Kidney (tissue), 14 donors: ENCODE data around the gene TBC1D17. TPM values are rescaled to one million over a fixed set of nuclear protein-coding genes. Genes with fewer than 3 reads are reported as not detected.

Experiments
- DNase-seq, 5 donors: peaks; one replicate each; pipeline ENCODE4 v3.0.0-alpha.2; 2013 to 2020
- FAIRE-seq: peaks from 2 replicates; lab custom pipeline; 2012; peaks lifted over from hg19 to GRCh38; lab: Jason Lieb, UNC
- H3K27ac ChIP-seq, 2 donors: one replicate each; pipeline ENCODE4 v1.7.0; 2013; ENCODE audit warnings: low read depth in 2 of 2, low read length in 2 of 2, inconsistent platforms in 1 of 2
- H3K27me3 ChIP-seq: one replicate; pipeline ENCODE4 v1.7.1; 2013; ENCODE audit warnings: low read length, inconsistent platforms; ENCODE audit not compliant: control insufficient read depth, insufficient read depth
- H3K36me3 ChIP-seq, 3 donors: one replicate each; pipeline versions ENCODE4 v1.7.0 to v1.7.1; 2013; ENCODE audit warnings: low read length in 3 of 3, control low read depth in 1 of 3, inconsistent platforms in 1 of 3; ENCODE audit not compliant: insufficient read depth in 3 of 3, control insufficient read depth in 2 of 3
- H3K4me1 ChIP-seq, 3 donors: one replicate each; pipeline versions ENCODE4 v1.7.0 to v1.7.1; 2013; ENCODE audit warnings: low read length in 3 of 3, inconsistent platforms in 1 of 3, low read depth in 1 of 3; ENCODE audit not compliant: control insufficient read depth in 2 of 3, insufficient read depth in 2 of 3
- H3K4me3 ChIP-seq, 3 donors: one replicate each; pipeline versions ENCODE4 v1.7.0 to v1.8.1; 2013; ENCODE audit warnings: low read length in 3 of 3, control low read depth in 1 of 3, inconsistent platforms in 1 of 3
- H3K9ac ChIP-seq, 3 donors: one replicate each; pipeline versions ENCODE4 v1.7.0 to v1.7.1; 2013; ENCODE audit warnings: low read length in 3 of 3, control low read depth in 1 of 3, inconsistent platforms in 1 of 3
- H3K9me3 ChIP-seq, 3 donors: one replicate each; pipeline versions ENCODE4 v1.7.0 to v1.7.1; 2013; ENCODE audit warnings: low read length in 3 of 3, control low read depth in 1 of 3, inconsistent platforms in 1 of 3; ENCODE audit not compliant: control insufficient read depth in 2 of 3, insufficient read depth in 1 of 3
- intact Hi-C: fragments of 100-400 bp; cut with DNase I; formaldehyde crosslinking; loops from one replicate; pipeline ENCODE4 v1.11.1; 2022
- polyA plus RNA-seq: library from polyadenylated mRNA; stranded (reverse); fragments of 350-450 nt; fragmentation: Illumina TruSeq; extraction: RNeasy Lipid Tissue Mini Kit (QIAGEN cat#74804); gene quantifications from one replicate; pipeline ENCODE4 v1.2.3, GENCODE V29; 2014; ENCODE audit warnings: low read depth, low replicate concordance; ENCODE audit not compliant: insufficient read depth
- total RNA-seq: library from RNA; stranded (reverse); fragmentation: NEBNext Ultra II Directional; extraction: Animal tissue kit (Norgen Biotek cat#: 25700); gene quantifications from one replicate; pipeline ENCODE4 v1.2.1, GENCODE V29; 2021
- TF ChIP-seq, protein P1 (sequence below): IDR thresholded peaks from 3 replicates; pipeline ENCODE4 v1.5.1; 2012; ENCODE audit warnings: mild to moderate bottlenecking, moderate library complexity, borderline replicate concordance; ENCODE audit not compliant: insufficient read depth; ENCODE audit errors: extremely low read depth
- donor health status: control.
- donor health status: control.
- donor health status: control.
- donor health status: control.
- donor health status: control.
- donor health status: DM: yes; HTN: yes; CAD: no.
- donor health status: Normal renal cell carcinoma (clear cell type).

TBC1D17 gene
- total and polyA plus RNA-seq, 2 donors from 2014 or later, result 34.8 to 43.6 TPM

DNA sequence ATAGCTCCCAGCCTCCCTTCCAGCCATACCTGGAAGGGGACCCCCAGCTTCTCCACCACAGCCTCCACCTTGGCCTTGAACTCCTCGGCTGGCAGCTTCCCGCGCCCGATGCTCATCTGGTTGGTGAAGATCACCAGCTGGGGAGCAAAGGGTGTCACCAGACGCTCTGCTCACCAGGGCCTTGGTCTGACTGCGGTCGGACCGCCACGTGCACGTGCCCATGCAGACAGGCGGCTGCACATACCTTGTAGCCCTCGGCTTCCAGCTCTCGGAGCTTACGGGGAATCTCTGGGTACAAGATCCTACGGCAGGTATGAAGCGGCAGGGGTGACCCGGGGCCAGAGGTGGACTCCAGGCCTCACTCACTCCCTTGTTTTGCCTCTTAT is 13.6 kb upstream of the TBC1D17 start:
- no peak overlapping the region for H3K9ac ChIP-seq
- no peak for DNase-seq
- intact Hi-C loops, result no loop called here

DNA sequence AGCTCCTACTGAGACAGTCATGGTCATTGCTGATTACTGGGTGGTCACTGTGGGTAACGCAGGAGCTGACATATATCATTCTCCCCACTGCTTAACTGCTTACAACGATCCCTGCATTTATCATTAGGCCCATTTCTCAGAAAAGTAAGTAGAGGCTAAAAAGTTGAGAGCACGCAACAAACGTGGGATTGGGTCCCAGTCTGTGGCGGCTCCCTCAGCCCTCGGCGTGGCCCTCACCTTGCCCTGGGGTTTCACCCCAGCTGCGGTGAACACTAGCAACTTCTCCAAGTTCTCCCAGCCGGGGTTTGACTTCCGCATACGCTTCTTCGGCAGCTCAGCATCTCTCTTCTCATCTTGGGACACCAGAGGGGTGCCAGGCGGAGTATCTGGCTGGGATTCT is 12.6 kb upstream of the TBC1D17 start:
- TF ChIP-seq, protein P1, sequence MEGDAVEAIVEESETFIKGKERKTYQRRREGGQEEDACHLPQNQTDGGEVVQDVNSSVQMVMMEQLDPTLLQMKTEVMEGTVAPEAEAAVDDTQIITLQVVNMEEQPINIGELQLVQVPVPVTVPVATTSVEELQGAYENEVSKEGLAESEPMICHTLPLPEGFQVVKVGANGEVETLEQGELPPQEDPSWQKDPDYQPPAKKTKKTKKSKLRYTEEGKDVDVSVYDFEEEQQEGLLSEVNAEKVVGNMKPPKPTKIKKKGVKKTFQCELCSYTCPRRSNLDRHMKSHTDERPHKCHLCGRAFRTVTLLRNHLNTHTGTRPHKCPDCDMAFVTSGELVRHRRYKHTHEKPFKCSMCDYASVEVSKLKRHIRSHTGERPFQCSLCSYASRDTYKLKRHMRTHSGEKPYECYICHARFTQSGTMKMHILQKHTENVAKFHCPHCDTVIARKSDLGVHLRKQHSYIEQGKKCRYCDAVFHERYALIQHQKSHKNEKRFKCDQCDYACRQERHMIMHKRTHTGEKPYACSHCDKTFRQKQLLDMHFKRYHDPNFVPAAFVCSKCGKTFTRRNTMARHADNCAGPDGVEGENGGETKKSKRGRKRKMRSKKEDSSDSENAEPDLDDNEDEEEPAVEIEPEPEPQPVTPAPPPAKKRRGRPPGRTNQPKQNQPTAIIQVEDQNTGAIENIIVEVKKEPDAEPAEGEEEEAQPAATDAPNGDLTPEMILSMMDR, result no peak
- no peak overlapping the region for H3K4me3 ChIP-seq
- FAIRE-seq, result no peak
- H3K27me3 ChIP-seq, result no peaks in the 10 kb centered on the region
- intact Hi-C loops, result no loop called here
- no peak overlapping the region for H3K27ac ChIP-seq
- H3K4me1 ChIP-seq, result peaks cover 0 to 20% (median 8%) of the 10 kb centered on the region in 3 donors
- H3K9ac ChIP-seq, result no peak overlapping the region
- H3K9me3 ChIP-seq, result no peaks in the 10 kb centered on the region
- DNase-seq, result no peak
- H3K36me3 ChIP-seq, result peaks cover 6 to 20% (median 11%) of the 10 kb centered on the region in 3 donors

More for the DNA sequence above, 13.6 kb upstream of the TBC1D17 start:
- TF ChIP-seq, protein P1, result no peak
- Histone ChIP-seq H3K36me3 (peaks cover 6 to 22% (median 11%) of the 10 kb centered on the region in 3 donors), H3K27ac (no peak overlapping the region), H3K9me3 (no peaks in the 10 kb centered on the region), H3K27me3 (no peaks in the 10 kb centered on the region), H3K4me1 (peaks cover 0 to 18% (median 8%) of the 10 kb centered on the region in 3 donors), H3K4me3 (no peak overlapping the region)
- no peak for FAIRE-seq

DNA sequence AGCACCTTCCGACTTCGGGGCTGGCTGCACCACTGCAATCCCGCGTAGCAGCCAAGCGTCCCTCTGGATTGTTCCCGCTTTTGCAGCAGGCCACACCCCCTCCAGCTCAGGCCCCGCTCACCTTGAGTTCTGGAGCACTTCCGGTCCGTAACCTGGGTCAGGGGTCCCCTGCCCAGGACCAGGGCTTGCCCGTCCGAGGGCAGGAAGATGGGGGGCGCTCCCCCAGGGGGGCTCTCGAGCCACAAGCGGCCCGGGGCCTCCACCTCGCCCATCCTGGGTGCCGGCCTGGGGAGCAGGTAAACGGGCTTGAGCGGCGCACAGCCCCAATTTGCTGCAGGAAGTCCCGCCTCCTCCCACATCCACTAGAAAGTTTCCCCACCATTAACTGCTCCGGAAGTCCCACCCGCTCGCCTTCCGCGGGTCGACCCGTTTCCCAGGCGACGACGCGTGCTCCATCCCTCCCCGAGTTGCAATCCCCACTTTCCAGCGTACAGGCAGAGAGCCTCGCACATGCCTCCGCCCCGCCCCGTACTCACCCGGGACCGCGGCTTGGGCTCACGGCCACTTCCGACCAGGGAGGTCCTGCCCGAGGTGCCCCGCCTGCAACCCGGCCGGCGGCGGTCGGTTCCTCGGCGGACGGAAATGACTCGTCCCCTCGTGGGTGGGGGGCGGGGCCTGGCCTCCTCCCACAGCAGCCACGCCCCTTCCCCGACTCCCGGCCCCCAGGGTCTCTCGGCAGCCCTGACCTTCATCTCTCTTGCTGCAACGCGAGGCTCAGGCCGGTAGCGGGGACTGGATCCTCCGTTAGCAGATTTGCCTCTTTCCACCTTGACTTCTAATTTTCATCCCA is 10.3 kb upstream of the TBC1D17 start, which contains the start of gene PNKP:
PNKP (minus strand) TSS at position 644 of the 850 bp plus-strand sequence; CDS start at position 272, 372 bp downstream.
- FAIRE-seq (no peak), DNase-seq (peak; percentile 94 to 98 (median 96))
- no peaks in the 10 kb centered on the region for H3K27me3 ChIP-seq
- peak within 1 kb of the TSS; percentile 54 to 72 (median 69) for H3K9ac ChIP-seq
- no peaks in the 10 kb centered on the region for H3K9me3 ChIP-seq
- intact Hi-C loops, result no loop called here
- peak within 1 kb of the TSS; percentile 79 to 89 (median 82) for H3K4me3 ChIP-seq
- TF ChIP-seq, protein P1, result peak; percentile 0
- H3K27ac ChIP-seq, result peak within 1 kb of the TSS; percentile 94 to 97
- H3K4me1 ChIP-seq, result peaks cover 2 to 31% (median 16%) of the 10 kb centered on the region in 3 donors
- peaks cover 6 to 18% (median 11%) of the 10 kb centered on the region in 3 donors for H3K36me3 ChIP-seq
